ENCODE data around the gene KCNH5.

Gene KCNH5

GRCh38 chr14:62667421-62667914, 377.8 kb downstream of the KCNH5 start:
- DNase-seq: no peak

GRCh38 chr14:62665286-62665685, 380.0 kb downstream of the KCNH5 start:
- no peak for DNase-seq

DNA sequence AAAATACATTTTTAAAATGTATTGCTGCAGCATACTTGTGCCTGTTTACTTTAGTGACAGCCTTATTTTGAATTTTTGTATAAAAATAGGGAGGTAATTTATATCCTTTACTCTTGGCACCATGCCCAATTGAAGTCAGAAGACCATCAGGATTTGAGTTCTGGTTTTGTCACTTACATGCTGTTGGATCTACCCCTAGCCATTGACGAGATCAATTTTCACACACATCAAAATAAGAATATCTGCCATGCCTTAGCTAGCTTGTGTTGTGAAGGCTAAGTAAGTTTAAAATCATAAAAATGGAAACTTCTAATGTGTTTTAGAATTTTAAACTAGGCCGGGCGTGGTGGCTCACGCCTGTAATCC, 381.8 kb downstream of the KCNH5 start:
- no peak for DNase-seq

GRCh38 chr14:62662811-62663455, 382.3 kb downstream of the KCNH5 start:
- DNase-seq: peak; percentile 67

DNA sequence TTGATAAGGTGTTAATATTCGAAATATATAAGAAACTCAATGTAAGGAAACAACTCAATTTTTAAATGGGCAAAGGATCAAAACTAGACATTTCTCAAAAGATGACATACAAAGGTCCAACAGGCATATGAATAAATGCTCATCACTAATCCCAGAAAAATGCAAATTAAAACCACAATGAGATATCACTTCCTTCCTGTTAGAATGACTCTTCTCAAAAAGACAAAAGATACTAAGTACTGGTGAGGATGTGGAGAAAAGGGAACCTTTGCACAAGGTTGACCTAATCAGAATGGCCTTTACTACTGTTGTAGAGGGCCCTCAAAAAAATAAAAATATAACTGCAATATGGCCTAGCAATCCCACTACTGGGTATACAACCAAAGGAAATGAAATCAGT, 383.4 kb downstream of the KCNH5 start:
- DNase-seq: peak; percentile 79

GRCh38 chr14:62658631-62659030, 386.6 kb downstream of the KCNH5 start:
- no peak for DNase-seq

DNA sequence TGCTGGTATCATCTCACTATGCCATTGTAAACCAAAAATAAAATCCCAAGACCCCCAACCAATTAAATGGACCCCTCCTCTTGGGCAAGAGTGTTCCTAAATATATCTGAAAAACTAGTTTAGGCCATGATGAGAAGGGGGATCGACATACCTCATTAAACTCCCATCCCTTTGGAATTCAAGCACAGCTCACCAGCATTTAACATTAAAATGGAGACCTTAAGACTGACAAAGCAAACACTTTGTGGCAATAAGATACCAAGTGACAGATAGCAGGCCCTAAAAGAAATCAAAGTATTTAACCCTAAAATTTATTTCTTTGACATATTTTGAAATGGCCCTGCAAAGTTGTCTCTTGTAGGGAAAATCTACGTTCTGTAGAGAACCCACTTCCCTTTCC, 387.9 kb downstream of the KCNH5 start:
- no peak for DNase-seq

GRCh38 chr14:62655166-62655565, 390.1 kb downstream of the KCNH5 start:
- DNase-seq: no peak

DNA sequence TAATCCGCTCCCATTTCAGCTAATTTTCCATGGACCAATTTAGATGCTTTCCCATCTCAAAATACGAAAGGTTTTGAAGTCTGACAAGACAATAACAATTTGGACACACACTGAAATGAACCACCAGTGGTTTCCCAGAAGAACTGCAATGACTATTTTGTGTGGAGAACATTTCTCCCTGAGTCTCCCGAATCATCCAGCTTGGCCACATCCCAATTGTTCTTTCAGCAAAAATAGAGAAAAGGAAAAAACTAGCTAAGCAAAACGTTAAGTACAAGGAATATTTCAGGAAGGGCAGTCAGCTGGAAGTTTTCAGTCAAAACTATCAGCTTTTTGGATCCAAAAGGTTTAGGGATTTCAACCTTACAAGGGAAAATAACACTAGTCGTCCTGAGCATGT, 390.6 kb downstream of the KCNH5 start:
- DNase-seq: peak; percentile 8

Measured in NCI-H226 (cell line).